GM18499 (cell line): Measurements from ENCODE around the gene PHACTR2.
"Not testable (repeated sequence)": the region's sequence is repeated elsewhere in the genome, so short reads cannot be mapped to it uniquely, and the experiment has no call there.

Source experiments
- ATAC-seq: cut with Tn5 transposase; IDR thresholded peaks from one replicate; pipeline ENCODE4 v1.9.1; 2021; ENCODE audit warnings: moderate number of reproducible peaks; ENCODE audit not compliant: insufficient read depth, unreplicated experiment

PHACTR2 gene

DNA sequence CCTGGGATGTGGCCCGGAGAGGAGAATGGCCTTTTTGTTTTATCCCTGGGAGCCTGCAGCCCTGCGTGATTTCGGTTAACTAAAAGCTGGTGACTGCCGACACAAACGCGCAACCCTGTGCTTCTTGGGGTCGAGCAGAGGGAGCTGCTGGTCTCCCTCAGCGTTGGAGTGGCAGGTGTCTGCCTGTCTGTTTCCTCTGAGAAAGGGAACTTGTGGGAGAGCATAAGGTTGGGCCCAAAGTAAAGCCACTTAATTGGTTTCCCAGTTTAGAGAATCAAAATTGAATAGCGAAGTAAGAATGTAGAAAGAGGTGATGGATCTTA is 165.9 kb downstream of the PHACTR2 start:
- no peak for ATAC-seq

DNA sequence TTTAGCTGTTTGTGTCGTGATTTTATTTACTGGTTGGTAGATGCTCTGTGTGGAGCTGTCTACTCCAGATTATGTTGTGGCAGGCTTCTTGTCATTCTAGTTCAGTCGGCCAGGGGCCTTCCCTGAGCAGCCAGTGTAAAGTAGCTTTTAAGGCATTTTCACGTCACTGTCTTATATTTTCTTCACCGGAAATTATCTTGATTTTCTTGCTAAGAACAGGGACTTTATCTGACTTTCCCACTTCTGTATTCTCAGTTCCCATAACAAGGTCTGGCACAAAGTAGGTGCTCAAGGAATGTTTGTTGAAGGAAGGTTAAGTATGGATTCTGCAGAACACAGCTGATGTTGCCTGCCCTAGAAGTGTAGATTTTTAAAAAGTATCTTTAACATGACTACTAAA is 166.2 kb downstream of the PHACTR2 start:
- ATAC-seq: no peak

DNA sequence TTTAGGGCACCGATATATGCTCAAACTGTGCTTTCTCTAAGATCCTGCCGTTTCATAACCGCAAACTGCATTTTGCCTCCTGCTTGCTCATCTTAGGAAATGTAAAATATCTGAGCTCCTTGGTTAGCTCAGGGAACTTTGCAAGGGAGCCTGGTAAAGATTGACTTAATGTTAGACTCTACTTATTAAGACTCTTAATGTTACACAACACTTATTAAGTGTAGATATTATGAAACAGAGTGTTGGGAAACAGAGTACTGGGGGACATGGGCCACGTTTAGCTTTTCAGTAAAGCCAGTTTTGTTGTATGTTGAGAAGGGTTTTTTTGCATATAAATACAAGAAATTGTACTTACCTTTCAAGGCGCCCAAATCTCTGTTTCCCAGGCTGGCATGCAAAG is 167.3 kb downstream of the PHACTR2 start:
- no peak for ATAC-seq

DNA sequence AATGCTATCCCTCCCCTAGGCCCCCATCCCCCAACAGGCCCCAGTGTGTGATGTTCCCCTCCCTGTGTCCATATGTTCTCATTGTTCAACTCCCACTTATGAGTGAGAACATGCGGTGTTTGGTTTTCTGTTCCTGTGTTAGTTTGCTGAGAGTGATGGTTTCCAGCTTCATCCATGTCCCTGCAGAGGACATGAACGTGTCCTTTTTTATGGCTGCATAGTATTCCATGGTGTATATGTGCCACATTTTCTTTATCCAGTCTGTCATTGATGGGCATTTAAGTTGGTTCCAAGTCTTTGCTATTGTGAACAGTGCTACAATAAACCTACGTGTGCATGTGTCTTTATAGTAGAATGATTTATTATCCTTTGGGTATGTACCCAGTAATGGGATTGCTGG is 173.9 kb downstream of the PHACTR2 start:
- not testable (repeated sequence) for ATAC-seq

DNA sequence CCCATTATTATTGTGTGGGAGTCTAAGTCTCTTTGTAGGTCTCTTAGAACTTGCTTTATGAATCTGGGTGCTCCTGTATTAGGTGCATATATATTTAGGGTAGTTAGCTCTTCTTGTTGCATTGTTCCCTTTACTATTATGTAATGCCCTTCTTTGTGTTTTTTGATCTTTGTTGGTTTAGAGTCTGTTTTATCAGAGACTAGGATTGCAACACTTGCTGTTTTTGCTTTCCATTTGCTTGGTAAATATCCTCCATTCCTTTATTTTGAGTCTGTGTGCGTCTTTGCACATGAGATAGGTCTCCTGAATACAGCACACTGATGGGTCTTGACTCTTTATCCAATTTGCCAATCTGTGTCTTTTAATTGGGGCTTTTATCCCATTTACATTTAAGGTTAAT is 177.3 kb downstream of the PHACTR2 start:
- not testable (repeated sequence) for ATAC-seq

DNA sequence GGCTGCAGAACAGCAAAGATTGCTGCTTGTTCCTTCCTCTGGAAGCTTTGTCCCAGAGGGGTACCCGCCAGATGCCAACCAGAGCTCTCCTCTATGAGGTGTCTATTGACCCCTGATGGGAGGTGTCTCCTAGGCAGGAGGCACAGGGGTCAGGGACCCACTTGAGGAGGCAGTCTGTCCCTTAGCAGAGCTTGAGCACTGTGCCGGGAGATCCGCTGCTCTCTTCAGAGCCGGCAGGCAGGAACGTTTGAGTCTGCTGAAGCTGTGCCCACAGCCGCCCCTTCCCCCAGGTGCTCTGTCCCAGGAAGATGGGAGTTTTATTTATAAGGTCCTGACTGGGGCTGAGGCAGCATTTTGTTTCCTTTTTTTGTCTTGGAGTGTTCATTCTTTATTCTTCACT is 179.0 kb downstream of the PHACTR2 start:
- ATAC-seq: not testable (repeated sequence)

DNA sequence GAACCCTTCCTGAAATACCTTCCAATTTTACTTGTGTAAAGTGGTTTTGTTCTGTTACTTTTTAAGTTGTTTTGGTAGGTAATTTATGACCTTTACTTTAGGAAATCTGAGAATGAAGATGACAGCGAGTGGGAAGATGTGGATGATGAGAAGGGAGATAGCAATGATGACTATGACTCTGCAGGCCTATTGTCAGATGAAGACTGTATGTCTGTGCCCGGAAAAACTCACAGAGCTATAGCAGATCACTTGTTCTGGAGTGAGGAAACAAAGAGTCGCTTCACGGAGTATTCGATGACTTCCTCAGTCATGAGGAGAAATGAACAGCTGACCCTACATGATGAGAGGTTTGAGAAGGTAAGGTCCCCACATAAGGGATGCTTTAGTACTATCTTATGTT is 179.9 kb downstream of the PHACTR2 start:
- ATAC-seq: no peak

DNA sequence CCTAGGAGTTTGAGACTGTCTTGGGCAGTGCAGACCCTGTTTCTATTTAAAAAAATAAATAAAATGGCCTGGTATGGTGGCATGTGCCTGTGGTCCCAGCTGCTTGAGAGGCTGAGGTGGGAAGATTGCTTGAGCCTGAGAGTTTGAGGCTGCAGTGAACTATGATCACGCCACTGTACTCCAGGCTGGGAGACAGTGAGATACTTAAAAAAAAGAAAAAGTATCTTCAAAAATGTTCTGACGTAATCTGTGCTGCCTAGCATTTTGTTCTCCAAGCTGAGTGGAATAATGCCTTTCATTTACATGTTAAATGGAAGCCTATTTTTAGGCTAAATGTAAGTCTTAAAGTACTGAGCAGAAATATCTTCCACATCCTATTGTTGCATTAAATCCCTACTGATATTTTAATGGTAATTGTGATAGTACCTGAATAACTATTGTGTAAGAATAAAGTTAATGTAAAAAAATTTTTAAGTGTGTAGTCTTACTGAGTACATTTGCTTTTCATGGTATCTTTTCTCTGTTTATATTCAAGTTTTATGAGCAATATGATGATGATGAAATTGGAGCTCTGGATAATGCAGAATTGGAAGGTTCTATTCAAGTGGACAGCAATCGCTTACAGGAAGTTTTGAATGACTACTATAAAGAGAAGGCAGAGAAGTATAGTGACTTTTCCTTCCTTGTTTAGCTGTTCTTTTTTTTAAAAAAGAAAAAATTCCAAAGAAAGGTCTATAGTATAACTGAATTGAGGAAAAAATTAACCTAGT is 182.3 kb downstream of the PHACTR2 start:
- no peak for ATAC-seq

DNA sequence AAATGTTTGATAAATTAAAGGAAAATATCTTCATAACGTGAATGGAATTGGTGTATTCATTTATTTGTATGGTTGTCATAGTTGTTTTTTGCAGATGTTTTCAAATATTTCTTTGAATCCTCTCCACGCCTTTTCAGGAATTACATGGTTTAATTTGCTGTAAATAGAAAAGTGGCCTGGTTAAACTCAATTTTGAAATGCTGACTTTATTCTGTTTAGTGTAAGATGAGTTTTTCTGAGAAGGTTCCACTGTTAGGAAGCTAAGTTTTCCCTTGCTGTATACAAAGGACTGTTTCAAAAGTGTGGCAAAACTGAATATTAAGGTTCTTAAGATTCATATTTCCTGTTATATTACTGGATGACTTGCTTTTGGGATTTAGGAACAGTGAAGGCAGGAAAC is 186.0 kb downstream of the PHACTR2 start:
- no peak for ATAC-seq

DNA sequence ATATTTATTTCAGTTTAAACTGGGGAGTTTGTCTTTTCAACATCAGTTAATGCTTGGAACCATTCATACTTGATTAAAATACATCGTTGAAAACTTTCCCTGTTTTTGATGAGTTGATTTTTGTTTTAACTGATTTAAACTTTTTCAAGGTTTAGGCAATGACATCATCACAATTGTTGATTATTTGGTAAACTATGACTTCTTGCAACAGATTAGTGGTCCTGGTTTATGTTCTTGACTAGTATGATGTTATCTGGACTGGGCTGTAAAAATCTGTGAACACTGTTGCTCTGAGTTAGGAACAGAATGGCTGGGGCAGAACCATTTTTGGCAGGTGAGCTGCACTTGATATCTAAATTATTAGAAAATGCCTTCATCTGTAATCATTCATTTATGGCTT is 186.5 kb downstream of the PHACTR2 start, which contains the start of gene ZC2HC1B:
Gene ZC2HC1B, plus strand, starts transcription at position 241 of the 400 bp plus-strand sequence. Its CDS starts 66 bp downstream, at position 307.
- no peak for ATAC-seq

DNA sequence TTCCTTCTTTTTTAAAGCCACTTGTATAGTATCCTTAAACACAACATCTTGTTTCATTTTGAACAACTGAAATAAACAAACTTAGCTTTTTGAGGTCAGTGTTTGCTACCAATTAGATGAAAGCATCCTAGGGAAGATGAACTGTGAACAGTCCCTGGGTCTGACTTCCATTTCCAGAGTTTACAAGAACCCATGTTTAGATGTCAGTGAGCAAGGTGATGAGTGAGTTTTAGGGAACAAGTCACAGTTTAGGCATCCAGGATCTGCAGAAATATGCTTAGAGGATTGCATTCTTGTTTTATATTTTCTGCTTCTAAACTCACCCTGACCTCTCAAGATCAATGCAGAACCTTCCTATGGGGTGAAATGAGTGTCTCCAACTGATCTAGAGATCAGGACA is 189.5 kb downstream of the PHACTR2 start:
- no peak for ATAC-seq

DNA sequence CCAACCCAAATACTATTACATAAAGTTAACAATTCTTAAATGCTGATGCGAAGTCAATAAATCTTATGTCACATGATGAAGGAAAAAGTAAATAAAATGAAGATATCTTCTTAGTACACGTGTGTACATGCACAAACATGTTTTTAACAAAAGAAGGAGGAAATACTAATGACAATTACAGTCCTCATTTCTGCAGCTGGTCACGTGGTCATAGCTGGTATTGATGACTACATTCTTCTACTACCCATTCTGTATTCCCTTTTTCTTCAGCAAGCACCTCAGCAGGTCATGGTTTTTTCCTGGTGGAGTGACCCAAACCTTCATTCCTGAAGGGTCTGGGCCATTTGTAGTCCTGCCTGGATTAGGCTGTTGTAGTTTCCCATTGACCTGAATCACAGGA is 191.0 kb downstream of the PHACTR2 start:
- ATAC-seq: not testable (repeated sequence)

DNA sequence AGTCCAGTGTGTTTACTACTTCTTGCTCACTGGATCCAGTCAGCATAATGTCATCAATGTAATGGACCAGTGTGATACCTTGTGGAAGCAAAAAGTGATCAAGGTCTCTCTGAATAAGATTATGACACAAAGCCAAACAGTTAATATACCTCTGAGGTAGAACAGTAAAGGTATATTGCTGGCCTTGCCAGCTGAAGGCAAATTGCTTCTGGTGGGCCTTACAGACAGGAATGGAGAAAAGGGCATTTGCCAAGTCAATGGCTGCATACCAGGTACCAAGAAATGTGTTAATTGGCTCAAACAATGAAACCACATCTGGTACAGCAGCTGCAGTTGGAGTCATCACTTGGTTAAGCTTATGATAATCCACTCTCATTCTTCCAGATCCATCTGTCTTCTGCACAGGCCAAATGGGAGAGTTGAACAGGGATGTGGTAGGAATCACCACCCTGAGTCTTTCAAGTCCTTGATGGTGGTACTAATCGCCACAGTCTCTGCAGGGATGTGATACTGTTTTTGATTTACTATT is 193.5 kb downstream of the PHACTR2 start:
- not testable (repeated sequence) for ATAC-seq

DNA sequence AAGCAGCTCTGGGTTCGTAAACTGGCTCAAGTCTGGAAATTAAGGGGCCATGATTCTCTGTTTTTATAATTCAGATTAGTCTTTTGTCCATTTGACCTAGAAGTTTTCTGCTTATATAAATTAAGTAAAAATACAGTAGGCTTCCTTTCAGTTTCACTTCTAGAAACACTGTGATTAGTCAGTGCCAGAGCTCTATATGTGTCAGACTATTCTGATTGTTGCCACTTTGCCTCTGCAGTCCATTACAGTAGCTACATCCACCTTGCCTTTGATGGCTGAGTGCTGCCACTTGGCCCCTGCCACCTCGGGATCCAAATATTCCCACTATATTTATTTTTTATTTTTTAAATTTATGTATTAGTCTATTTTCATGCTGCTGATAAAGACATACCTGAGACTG is 194.4 kb downstream of the PHACTR2 start:
- ATAC-seq: peak; percentile 97

DNA sequence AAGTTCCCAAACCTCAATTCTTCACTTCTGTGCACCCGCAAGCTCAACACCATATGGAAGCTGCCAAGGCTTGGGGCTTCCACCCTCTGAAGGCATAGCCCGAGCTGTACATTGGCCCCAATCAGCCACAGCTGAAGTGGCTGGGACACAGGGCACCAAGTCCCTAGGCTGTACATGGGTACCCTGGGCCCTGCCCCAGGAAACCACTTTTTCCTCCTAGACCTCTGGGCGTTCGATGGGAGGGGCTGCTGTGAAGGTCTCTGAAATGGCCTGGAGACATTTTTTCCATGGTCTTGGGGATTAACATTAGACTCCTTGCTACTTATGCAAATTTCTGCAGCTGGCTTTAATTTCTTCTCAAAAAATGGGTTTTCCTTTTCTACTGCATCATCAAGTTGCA is 195.8 kb downstream of the PHACTR2 start:
- not testable (repeated sequence) for ATAC-seq

DNA sequence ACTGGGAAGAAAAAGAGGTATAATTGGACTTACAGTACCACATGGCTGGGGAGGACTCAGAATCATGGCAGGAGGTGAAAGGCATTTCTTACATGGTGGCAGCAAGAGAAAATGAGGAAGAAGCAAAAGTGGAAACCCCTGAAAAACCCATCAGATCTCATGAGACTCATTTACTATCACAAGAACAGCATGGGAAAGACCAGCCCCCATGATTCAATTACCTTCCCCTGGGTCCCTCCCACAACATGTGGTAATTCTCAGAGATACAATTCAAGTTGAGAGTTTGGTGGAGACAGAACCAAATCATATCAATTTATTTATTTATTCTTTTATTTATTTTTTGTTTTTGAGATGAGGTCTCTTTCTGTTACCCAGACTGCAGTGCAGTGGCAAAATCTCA is 196.7 kb downstream of the PHACTR2 start:
- ATAC-seq: not testable (repeated sequence)

DNA sequence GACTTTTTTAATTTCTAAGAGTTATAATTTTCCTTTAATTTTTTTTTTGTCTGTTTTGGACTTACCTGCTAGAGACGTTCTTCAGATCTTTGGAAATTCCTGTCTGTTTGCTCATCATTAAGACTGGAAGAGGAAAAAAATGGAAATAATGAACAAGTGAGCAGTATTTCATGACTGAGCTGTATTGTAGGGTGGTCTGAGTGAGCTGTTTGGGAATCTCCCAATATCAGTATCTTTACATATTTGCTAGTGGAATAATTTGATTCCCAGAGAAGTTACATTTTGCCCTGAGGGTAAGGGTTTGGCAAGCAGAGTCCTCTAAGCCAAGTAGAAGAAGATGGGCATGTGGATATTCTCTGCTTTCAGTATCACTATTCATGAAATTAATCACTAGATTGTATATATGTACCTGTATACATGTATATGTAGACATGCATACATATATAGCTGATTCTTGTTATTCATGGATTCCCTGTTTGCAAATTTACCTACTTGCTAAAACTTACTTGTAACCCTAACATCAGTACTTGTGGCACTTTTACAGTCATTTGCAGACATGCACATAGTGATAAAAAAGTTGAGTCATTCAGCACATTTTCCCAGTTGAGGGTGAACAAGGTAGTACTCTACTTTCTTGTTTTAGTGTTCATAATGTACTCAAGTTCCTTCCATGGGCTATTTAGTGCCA is 200.0 kb downstream of the PHACTR2 start:
- ATAC-seq: no peak

DNA sequence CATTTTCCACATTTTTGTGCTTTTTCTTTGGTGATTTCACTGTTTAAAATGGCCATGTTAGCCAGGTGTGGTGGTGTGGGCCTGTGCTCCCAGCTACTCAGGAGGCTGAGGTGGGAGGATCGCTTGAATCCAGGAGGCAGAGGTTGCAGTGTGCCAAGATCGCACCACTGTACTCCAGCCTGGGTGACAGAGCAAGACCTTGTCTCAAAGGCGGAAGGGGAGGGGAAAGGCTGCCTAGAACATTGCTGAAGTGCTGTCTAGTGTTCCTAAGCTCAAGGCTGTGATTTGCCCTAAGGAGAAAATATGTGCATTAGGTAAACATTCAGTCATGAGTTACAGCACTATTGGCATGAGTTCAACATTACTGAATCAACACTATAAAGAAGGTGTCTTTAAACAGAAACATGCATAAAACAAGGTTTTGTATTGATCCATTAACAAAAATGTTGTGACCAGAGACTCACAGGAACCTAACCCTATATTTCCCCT is 200.6 kb downstream of the PHACTR2 start:
- no peak for ATAC-seq

DNA sequence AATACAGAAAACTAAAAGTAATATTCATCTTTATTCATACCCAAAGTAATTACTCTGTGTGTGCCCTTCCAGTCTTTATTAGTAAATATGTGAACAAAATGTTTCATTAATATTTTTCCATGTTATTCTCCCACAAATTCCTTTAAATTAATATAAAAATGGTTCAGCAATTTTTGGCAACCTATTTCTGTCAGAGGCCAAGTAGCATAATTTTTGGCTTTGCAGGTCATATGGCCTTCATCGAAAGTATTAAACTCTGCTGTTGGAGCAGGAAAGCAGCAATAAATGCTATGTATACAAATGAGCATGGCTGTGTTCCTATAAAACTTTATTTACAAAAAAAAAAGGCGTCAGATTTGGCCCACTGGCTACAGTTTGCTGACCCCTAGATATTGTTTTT is 202.6 kb downstream of the PHACTR2 start:
- no peak for ATAC-seq
